ENCODE measurements around the gene PTPRCAP.

DNA sequence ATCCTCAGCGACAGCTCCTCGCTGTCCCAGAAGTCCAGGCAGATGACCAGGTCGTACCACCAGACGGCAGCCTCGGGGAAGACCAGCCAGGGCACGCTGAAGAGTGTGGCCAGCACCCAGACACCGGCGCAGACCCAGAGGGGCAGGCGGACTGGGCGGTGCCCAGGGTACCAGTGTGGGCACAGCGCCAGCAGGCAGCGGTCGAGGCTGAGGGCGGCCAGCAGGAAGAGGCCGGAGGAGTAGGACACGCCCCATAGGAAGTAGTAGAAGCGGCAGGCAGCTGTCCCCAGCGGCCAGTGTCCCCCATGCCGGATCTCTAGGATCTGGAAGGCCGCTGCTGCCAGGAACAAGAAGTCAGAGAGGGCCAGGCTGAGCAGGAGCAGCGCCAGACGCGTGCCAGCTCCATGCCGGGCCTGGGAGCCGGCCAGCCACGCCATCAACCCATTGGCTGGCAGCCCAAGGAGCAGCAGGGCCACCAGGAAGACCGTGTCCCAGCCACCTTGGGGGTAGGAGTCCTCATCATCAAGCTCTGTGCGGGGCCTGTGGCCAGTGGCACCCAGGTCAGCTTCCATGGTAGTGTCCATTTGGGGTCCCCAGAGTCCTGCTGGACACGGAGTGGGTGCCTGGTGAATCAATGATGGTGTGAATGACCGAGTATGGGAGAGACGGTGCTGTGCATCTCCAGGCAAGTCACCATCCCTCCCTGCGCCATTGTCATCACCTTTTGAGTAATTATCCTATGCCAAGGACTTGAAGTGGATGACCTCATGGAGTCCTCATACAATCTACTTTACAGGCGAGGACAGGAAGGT lies 14.9 kb upstream of the PTPRCAP start, which contains the start of gene GPR152:
- TF ChIP-seq, protein P1, sequence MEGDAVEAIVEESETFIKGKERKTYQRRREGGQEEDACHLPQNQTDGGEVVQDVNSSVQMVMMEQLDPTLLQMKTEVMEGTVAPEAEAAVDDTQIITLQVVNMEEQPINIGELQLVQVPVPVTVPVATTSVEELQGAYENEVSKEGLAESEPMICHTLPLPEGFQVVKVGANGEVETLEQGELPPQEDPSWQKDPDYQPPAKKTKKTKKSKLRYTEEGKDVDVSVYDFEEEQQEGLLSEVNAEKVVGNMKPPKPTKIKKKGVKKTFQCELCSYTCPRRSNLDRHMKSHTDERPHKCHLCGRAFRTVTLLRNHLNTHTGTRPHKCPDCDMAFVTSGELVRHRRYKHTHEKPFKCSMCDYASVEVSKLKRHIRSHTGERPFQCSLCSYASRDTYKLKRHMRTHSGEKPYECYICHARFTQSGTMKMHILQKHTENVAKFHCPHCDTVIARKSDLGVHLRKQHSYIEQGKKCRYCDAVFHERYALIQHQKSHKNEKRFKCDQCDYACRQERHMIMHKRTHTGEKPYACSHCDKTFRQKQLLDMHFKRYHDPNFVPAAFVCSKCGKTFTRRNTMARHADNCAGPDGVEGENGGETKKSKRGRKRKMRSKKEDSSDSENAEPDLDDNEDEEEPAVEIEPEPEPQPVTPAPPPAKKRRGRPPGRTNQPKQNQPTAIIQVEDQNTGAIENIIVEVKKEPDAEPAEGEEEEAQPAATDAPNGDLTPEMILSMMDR (conservative IDR thresholded peaks at IDR 0.05; ENCODE audit: low read length), result no peak
- TF ChIP-seq EZH2phosphoT487 (IDR thresholded peaks at IDR 0.05; ENCODE audit: borderline replicate concordance), result no peak

Data from Loucy (cell line).